ENCODE data around the gene ATP1B2. TPM values are rescaled to one million over a fixed set of nuclear protein-coding genes. Genes with fewer than 3 reads are reported as not detected.

The ATP1B2 gene
- total RNA-seq, 1 donor from 2014 or later, result 2.9 TPM

Other genes starting within 250 kb of the ATP1B2 start
- gene TMEM256, start 246.8 kb upstream of the ATP1B2 start, total RNA-seq, result 75.9 TPM
- gene NLGN2, start 243.1 kb upstream of the ATP1B2 start, total RNA-seq, result 8.8 TPM
- gene SPEM1, start 230.6 kb upstream of the ATP1B2 start, total RNA-seq, result not detected
- gene SPEM2, start 225.3 kb upstream of the ATP1B2 start, total RNA-seq, result not detected
- gene SPEM3, start 222.1 kb upstream of the ATP1B2 start, total RNA-seq, result not detected
- gene TMEM102, start 215.5 kb upstream of the ATP1B2 start, total RNA-seq, result 3.3 TPM
- gene FGF11, start 211.4 kb upstream of the ATP1B2 start, total RNA-seq, result 3.4 TPM
- 12.5 TPM for gene CHRNB1, start 205.9 kb upstream of the ATP1B2 start, total RNA-seq
- 16.7 TPM for gene ZBTB4, start 171.3 kb upstream of the ATP1B2 start, total RNA-seq
- gene SLC35G6, start 169.5 kb upstream of the ATP1B2 start, total RNA-seq, result not detected
- 73.0 TPM for gene POLR2A, start 166.6 kb upstream of the ATP1B2 start, total RNA-seq
- gene TNFSF12, start 101.9 kb upstream of the ATP1B2 start, total RNA-seq, result 4.5 TPM
- 1.7 TPM for gene TNFSF13, start 92.2 kb upstream of the ATP1B2 start, total RNA-seq
- 29.8 TPM for gene SENP3, start 89.0 kb upstream of the ATP1B2 start, total RNA-seq
- gene CD68, start 71.3 kb upstream of the ATP1B2 start, total RNA-seq, result 9.2 TPM
- gene MPDU1, start 67.1 kb upstream of the ATP1B2 start, total RNA-seq, result 30.7 TPM
- gene SOX15, start 60.8 kb upstream of the ATP1B2 start, total RNA-seq, result 7.8 TPM
- 25.5 TPM for gene FXR2, start 36.0 kb upstream of the ATP1B2 start, total RNA-seq
- gene SAT2, start 23.1 kb upstream of the ATP1B2 start, total RNA-seq, result 33.8 TPM
- 0.49 TPM for gene SHBG, start 20.8 kb upstream of the ATP1B2 start, total RNA-seq
- gene TP53, start 36.6 kb downstream of the ATP1B2 start, total RNA-seq, result 30.2 TPM
- 3.2 TPM for gene WRAP53, start 37.6 kb downstream of the ATP1B2 start, total RNA-seq
- gene EFNB3, start 54.3 kb downstream of the ATP1B2 start, total RNA-seq, result 3.9 TPM
- gene DNAH2, start 66.8 kb downstream of the ATP1B2 start, total RNA-seq, result 0.10 TPM
- 30.6 TPM for gene KDM6B, start 183.3 kb downstream of the ATP1B2 start, total RNA-seq
- 3.6 TPM for gene TMEM88, start 204.1 kb downstream of the ATP1B2 start, total RNA-seq
- 39.9 TPM for gene NAA38, start 206.6 kb downstream of the ATP1B2 start, total RNA-seq
- 7.7 TPM for gene CYB5D1, start 207.1 kb downstream of the ATP1B2 start, total RNA-seq
- gene CHD3, start 237.9 kb downstream of the ATP1B2 start, total RNA-seq, result 111 TPM

All from skin of body (tissue), 1 donor.